NCI-H524 treated with DMSO at 0.1 percent for 48 hours (cell line): ENCODE measurements around the gene PABPN1L.

Source experiments
- DNase-seq: peaks from one replicate; lab custom pipeline; 2025; lab: John Stamatoyannopoulos, UW

PABPN1L gene

DNA sequence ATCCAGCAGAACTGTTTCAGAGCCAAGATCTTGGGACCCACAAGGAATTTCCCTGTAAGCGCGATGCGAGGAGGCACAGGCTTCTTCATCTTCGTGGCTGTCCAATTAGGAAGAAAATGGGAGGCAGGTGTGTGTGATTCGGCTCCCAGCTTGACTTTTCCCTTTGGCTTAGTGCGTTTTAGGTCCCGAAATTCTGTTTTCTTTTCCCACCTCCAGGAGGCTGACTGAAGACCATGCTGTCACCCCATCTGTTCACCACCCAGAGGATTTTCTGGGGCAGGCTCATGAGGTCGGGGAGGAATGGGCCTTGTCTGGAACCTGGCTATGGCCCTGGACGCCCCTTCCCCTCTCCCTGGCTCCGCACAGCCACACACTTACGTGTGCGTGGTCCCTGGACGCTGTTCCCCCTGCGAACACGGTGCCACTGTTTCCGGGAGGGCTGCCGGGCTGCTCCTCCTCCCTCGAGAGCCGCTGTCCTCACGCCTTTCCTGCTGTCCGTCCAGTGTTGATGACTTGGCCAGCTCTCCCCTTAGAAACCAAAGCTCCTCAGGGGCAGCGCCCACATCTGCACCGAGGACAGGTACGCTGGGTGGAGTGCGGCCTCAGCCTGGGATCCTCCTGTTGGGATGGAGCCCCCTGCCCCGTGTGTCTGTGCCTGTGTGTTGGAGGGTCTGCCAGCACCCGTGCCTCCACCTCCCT, 2.7 kb upstream of the PABPN1L start:
- peak; percentile 87 for DNase-seq

DNA sequence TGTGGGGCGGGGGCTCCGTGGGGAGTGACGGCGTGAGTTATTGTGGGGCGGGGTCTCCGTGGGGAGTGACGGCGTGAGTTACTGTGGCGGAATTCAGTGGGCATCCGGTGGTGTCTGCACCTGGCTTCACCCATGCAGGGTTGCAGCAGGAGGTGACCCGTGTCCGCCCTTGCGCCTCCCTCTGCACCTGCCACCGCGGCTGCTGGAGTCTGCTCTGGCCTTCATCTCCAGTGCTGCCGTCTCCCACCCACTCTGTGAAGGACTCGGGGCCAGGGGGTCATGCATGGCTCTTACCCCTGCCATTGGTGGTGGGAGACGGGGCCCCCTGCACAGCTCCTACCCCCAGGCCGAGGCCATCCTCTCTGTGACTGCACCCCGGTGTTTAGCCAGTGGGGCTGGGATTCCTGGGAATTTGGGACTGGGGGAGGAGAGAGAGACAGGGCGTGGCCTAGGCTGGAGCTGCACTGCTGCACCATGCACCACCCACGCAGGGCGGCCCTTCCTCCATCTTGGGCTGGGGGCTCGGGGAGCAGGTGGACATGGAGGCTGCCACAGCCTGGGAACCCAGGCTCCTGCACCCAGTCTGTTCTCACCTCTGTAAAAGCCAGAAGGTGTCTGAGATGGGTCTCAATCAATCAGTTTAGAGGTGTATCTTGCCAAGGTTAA, 1.3 kb upstream of the PABPN1L start:
- no peak for DNase-seq

DNA sequence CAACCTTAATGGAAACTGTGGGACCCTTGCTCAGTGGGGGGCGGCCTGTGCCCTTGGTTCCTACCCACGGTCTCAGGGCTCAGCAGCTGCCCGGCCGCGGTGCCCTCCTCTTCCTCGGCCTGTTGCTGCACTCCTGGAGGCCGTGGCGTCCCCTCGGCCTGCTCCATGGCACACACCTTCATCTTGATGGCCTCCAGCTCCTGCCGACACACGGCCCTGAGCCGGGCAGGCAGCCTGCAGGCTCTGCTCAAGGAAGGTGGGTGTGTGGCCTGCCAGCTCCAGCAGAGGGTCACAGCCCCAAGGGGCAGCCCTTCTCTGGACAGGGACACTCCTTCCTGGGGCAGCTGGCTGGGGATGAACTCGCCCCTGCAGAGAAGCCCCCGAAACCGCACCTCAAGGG, 718 bp downstream of the PABPN1L start:
- no peak for DNase-seq

DNA sequence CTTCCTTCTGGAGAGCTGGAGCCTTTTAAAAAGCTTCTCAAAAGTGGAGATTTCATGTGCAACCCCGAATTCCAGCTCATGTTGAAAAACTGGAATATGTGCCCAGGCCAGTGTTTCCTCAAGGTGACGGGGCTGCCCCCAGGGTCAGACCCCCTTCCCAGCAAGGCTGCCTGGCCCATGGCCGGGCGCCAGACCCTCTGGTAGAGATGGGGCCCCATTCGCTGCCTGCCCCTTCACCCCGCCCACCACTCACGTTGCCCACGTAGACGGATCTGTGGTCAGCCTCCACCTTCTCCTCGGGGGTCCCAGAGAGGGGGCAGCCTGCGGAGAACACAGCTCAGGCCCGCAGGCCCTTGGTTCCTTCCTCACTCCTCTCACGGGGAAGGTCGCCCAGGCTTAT, 1.1 kb downstream of the PABPN1L start:
- DNase-seq = no peak

DNA sequence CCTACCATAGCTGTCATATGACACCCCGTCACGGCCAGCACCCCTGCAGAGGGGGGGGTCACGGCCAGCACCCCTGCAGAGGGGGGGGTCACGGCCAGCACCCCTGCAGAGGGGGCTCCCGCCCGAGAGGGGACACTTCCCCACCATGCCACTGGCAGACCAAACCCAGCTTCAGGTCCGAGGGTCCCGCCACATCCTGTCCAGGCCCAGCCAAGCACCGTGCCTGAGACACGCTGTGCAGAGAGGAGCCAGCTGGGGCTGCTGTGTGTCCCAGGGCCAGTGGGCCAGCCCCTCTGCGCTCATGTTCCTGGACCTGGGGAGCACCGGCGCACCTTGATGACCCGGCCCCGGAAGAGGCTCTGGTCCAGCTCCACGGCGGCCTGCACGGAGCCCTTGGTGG, 1.9 kb downstream of the PABPN1L start:
- no peak for DNase-seq

DNA sequence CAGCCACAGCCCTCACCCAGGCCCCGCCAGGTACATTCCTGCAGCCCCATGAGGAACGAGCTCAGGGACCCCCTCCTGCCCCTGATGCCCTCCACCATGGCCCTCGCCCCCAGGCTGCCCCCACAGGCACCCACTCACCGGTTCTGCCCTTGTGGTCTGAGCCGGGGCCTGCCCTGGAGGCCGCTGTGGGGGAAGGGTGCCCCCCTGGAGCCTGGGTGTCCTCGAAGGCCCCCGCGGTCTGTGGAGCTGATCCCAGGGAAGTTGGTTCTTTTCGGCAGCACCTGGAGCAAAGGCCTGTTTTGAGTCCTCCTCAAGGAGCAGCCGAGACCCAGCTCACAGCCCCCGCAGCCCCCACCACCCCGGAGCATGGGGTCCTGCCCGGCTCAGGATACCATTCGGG, 2.4 kb downstream of the PABPN1L start:
- no peak for DNase-seq

DNA sequence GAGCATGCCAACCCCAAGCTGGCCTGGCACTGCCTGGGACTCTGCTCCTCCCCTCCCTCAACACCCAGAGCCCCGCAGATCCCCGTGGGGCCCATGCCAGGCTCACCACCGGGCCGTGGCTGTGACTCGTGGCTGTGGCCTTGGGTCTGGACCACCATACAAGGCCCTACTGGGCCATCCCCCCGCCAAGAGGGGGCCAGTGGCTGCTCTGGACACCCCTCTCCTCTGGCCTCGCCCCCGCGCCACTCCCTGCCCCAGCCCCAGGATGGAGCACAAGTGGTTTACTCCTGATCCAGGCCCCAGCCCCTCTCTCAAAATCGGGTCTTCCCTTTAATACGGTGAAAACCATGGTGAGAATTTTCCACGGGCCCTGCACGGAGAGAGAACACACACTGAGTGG, 3.0 kb downstream of the PABPN1L start:
- DNase-seq = no peak

DNA sequence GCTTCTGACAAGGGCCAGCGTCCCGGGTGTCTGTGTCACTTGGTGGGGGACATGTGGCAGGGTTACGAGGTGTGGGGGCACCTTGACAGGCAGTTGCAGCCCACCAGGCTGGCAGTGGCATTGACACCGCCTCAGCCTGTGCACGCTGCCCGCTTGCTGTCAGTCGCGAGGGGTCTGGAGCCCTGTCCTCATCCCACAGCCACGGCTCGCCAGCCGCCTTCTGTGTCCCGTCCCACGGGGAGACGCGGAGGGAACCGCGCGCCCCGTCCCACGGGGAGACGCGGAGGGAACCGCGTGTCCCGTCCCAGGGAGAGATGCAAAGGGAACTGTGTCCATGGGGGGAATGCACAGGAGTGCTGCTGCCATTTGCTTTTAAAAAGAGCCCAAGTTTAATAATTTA, 3.5 kb downstream of the PABPN1L start:
- no peak for DNase-seq

DNA sequence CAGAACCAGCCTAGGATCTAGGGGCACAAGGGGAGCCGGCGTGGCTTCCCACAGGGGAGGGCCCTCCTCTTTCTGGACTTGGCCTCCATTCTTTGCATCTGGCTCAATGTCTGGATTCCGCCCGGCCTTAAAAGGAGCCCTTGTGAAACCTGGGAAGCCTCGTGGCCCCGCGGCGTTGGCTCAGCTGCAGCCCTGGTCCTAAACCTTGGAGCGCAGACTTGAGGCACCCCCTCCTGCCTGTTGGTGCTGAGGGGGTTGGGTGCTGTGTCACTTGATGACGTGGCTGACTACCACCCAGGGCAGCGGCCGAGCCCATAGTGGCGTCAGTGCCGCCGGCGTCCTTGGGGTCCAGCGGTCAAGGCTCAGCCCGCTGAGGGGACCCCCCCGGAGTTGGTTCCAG, 5.1 kb downstream of the PABPN1L start:
- DNase-seq = no peak

DNA sequence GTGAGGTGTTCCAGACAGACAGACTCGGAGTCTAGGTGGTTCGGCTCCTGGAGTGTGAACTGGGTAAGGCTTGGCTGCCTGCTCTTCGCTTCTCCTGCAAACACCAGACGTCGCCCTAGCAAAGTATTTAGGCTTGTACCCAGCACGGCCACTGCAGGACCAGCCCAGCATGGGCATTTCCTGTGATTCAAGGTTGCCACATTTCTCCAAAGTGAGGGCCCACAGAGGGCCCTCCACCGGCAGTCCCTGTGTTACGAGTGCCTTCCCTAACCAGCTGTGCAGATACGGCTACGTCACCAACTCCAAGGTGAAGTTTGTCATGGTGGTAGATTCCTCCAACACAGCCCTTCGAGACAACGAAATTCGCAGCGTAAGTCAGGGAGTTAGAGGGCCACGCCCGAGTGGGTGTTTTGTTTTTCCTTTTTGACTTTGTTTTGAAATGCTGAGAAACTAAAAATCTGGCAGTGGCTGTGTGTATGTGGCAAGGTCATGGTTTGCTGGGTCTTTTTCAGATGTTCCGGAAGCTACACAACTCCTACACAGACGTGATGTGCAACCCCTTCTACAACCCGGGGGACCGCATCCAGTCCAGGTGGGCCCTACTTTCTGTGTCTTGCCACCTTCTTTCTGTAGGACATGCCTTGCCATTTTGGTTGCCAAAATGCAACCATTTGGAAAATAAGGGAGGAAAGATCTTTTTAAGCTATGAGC, 6.9 kb downstream of the PABPN1L start:
- DNase-seq = no peak

DNA sequence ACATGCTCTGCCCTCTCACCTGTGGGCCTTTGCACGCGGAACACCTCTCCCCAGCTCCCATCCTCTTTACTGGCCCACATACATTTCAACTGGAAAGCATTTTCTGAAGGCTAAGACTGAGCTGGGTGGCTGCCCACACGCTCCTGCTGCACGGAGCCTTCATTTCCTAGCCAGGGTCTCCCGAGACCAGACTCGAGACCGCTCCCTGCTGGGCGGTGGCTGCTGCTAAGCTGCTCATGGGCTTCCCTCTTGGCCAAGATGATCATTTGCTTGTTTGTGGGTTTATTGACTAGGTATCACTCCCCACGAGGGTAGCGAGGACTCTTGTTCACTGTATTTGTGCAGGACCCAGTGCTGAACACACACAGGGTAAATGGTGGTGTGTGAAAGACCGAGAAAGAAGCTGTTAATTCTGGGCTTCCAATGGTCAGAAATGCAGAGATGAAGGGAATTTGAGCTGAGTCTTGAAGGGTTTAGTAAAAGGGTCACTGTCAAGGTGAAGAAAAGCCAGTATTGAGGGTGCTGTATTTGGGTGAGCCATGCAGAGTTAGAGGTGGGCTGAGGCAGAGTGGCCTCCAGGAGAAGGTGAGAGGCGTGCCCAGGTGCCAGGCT, 8.6 kb downstream of the PABPN1L start:
- DNase-seq = no peak

DNA sequence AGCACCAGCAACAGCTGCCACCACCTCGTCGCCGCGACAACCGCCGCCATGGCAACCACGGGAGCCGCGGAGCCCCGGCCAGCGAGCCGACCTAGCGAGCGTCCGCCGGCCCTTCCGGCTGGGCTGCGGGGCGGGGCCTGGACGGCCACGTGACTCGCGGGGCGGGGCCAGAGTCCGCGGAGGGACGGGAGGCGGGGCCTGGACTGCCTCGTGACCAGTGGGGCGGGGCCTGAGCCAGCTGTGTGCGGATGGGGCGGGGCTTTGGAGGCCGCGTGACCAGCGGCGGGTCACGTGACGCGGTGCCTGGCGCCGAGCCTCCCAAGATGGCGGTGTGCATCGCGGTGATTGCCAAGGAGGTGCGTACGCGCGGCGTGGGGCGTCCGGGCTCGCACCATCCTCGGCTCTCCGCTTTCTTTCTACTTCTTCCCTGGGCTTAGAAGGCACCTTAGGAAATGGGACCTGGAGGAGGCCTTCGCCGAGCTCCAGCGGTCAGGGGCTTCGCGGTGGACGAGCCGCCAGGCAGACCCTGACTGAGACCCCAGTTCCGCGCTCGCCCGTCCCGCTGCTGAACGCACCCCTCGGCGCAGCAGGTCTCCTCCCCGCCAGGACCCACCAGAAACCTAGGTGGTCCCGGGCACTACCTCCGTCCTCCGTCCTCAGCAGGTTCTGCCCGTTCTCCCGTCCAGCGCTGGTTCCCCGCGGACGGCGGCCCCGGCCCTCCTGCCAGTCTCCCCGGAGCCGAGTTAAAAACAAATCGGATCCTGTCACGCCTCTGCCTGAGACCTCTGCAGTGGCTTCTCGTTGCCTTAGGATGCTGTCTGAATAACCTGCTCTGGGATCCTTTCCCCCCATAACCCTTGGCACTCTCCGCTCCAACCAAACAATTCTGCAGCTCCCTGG, 9.4 kb downstream of the PABPN1L start, which contains the start of the genes GALNS and TRAPPC2L:
Gene GALNS, minus strand, starts transcription at position 120 of the 900 bp plus-strand sequence. Its CDS starts 70 bp downstream, at position 50.
Gene TRAPPC2L, plus strand, starts transcription at position 300 of the 900 bp plus-strand sequence. Its CDS starts 24 bp downstream, at position 324.
- DNase-seq = peak; percentile 73

DNA sequence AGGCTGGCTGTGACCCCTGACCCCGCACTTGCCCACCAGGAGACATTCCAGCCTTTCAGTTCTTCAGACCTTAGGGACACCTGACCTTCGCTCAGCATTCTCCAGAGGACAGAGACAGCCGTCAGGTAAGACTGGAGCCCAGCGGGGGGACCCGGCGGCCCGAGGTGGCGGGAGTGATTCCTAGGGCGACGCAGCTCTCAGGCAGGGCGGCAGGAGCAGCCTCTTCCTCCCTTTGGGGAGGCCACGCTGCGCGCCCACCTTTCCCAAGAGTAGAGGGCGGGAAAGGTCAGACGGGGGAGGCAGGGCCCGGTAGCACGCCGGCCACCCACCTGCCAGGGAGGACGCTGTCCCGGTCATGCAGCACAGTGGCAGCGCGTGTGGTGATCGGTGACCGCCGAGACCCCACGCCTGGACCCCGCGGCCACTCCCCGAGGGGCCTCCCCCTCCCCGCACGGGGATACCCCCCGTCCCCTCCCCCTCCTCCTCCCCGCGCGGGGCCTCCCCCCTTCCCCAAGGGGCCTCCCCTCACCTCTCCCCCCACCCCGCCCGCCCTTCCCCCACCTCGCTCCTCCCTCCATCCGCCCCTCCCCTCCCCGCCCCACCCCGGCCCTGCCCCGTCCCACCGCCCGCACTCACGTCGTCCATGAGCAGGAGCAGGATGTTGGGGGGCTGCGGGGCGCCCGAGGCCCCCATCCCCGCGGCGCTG, 10.2 kb downstream of the PABPN1L start:
- DNase-seq = no peak

DNA sequence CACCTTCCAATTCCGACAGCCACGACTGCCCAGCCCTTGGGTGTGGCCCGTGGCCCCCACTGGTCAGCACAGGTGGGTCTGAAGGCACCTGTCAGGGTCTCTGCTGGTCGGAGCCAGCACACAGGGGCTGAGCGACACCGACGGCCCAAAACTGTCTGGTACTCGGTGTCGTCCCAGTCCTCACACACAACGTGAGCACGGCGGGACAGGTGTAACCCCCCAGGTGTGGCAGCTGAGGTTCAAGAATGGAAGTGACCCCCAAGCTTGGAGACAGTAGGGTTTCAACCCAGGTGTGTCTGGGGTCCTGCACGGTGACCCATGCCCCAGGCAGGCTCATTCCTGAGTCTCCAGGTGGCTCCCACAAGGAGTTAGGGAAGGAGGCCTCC, 10.7 kb downstream of the PABPN1L start:
- no peak for DNase-seq

DNA sequence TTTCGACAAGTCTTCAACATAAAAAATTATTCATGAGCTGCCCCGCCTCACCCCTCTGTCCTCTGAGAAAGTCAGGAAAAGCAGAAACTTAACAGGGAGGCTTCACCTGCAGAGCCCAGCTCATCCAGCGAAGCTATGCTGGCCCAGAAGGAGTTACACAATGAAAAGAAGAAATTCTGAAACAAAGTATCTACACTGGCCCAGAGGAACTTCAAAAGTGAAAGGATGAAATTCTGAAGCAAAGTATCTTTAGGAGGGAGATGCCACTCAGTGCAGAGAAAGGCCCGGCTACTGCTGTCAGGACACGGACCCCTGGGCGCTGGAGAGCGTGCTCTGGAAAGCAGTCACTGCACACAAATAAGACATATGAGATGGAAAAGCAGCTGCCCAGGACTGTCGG, 11.3 kb downstream of the PABPN1L start:
- no peak for DNase-seq

DNA sequence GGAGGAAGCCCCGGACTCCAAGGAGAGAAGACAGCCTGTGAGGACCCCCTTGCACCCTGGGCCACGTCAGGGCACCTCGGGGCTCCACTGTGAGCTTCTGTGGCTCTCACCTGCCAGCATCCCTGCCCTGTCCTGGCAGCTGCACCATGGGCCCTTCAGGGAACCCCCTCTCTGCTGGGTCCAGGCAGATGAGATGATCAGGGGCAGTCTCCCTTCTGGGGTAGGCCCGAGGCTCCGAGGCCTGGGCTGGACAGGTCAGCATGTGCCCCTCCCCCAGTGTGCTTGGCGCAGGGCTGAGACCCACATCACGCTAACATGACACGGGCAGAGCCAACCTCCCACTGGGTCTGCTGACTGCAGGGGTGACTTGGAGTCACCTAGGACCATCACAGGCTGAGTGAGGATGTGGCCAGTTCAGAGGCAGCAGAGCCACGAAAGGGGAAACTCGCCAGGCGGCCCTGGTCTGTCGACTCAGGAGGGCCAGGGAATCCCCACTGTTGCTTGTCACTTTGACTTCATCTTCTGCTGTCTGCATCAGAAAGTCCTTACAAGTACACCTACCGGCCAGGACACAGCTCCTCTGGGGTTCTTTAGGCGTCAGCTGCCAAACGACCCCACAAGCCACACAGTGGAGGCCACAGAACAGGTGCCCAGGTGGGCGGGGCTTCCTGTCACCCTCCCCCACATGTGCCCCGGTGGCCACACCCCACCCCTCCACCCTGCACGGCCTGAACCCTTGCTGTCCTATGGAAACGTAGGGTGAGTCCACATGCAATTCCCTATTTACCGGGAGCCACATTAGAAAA, 12.0 kb downstream of the PABPN1L start:
- no peak for DNase-seq

DNA sequence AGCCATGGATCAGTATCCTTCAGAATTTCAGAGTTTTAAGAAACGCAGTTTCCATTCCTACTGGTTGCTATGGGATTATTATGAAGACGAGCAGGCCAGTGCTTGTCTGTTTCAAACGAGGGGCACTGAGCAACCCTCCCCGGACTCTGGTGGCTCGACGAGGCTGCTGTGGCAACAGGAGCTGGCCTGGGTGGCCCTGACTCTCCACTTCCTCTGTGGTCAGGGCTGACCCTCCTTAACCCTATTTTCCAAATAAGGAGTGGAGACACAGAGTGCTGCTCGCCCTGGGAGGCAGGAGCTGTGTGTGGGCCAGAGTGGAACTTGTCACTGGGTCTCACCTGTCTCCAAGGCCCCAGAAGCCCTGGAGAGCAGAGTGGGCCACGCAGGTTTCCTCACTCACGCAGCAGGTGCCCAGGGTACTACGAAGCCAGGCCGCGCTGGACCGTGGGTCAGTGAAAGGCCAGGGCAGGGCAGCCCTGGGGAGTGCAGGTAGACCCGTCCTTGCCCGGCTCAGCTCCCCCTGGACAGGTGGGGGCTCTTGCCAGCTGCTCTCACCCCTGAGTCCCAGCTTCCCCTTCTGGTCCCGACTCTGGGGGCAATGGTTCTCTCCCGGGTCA, 13.0 kb downstream of the PABPN1L start:
- no peak for DNase-seq

DNA sequence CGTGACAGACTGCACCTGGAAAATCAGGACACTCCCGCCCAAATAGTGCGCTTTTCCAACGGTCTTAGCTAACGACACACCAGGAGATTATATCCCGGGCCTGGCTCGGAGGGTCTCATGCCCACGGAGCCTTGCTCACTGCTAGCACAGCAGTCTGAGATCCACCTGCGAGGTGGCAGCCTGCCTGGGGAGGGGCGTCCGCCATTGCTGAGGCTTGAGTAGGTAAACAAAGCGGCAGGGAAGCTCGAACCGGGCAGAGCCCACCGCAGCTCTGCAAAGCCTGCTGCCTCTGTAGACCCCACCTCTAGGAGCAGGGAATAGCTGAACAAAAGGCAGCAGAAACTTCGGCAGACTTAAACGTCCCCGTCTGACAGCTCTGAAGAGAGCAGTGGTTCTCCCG, 14.8 kb downstream of the PABPN1L start:
- DNase-seq = no peak

DNA sequence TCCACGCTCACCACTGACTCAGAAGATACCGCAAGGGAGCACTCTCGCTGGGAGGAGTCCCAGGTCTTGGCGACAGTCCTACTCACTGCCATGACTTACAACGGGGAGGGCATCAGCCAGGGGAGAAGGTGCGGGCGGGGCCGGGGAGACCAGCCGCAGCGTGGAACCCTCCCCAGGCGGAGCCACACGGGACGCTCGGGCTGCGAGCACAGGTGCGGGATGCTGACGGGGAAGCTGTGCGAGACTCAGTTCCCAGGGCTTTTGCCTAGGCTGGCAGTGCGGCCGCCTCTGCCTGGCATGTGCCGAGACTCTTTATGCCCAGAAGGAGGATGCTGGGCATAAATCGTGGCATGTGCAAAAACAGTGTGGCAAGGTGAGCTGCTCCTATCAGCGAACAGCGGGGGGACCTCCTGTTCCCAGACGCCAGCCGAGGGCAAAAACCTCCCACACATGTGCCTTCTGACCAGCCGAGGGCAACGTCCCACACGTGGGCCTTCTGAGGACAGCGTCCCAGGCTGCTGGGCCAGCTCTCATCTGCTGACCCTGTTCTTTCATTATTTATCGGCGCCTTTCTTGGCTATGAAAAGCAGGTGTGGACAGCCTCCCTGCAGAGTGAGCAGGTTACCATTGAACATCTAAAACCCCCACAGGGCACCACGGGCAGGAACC, 15.8 kb downstream of the PABPN1L start:
- DNase-seq = no peak
